GM18867 (cell line): ENCODE measurements around the gene USP31.
"Not testable (repeated sequence)": the region's sequence is repeated elsewhere in the genome, so short reads cannot be mapped to it uniquely, and the experiment has no call there.

Experiments
- ATAC-seq: cut with Tn5 transposase; IDR thresholded peaks from one replicate; pipeline ENCODE4 v1.9.1; 2021; ENCODE audit warnings: mild to moderate bottlenecking, moderate library complexity; ENCODE audit not compliant: unreplicated experiment

USP31 gene

DNA sequence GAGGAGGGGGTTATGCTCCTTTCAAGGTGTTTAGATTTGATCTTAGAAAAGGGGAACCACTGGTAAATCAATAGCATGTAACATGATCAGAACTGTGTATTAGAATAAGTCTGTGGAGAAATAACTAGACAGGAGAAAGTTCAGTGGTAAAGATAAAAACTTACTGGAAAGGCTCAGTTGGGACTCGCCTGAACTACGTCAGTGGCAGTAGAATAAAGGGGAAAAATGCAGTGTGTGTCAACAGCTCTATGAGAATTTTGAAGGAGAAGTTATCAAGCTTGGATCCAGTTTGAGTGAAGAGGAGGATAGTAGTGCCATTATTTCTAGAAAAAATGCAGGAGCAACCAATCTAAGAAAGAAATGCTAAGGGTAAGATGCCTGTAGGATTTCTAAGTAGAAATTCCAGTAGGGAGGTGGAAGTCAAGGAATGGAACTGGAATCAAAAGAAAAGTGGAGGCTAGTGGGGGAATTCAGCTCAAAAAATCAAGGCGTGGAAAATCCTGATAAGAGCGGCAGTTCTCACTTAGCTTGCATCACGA is 48.2 kb downstream of the USP31 start:
- ATAC-seq = no peak

DNA sequence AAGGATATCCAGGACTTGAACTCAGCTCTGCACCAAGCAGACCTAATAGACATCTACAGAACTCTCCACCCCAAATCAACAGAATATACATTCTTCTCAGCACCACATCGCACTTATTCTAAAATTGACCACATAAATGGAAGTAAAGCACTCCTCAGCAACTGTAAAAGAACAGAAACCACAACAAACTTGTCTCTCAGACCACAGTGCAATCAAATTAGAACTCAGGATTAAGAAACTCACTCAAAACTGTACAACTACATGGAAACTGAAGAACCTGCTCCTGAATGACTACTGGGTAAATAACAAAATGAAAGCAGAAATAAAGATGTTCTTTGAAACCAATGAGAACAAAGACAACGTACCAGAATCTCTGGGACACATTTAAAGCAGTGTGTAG is 52.8 kb downstream of the USP31 start:
- ATAC-seq = not testable (repeated sequence)

DNA sequence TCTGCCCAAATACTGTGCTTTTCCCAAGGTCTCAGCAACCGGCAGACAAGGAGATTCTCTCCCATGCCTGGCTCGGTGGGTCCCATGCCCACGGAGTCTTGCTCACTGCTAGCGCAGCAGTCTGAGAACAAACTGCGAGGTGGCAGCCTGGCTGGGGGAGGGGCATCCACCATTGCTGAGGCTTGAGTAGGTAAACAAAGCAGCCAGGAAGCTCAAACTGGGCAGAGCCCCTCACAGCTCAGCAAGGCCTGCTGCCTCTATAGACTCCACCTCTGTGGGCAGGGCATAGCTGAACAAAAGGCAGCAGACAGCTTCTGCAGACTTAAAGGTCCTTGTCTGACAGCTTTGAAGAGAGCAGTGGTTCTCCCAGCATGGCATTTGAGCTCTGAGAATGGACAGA is 55.1 kb downstream of the USP31 start:
- ATAC-seq = not testable (repeated sequence)

DNA sequence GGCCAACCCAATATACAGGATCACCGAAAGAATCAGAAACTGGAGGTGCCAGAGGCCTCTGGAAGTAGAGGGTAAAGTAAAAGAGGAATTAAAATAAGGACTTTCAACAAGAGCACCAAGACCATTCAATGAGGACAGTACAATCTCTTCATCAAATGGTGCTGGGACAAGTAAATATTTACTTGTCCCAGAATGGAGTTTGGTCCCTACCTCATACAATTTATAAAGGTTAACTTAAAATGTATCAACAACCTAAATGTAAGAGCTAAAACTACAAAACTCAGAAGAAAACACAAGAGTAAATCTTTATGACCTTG is 56.5 kb downstream of the USP31 start:
- ATAC-seq = no peak

DNA sequence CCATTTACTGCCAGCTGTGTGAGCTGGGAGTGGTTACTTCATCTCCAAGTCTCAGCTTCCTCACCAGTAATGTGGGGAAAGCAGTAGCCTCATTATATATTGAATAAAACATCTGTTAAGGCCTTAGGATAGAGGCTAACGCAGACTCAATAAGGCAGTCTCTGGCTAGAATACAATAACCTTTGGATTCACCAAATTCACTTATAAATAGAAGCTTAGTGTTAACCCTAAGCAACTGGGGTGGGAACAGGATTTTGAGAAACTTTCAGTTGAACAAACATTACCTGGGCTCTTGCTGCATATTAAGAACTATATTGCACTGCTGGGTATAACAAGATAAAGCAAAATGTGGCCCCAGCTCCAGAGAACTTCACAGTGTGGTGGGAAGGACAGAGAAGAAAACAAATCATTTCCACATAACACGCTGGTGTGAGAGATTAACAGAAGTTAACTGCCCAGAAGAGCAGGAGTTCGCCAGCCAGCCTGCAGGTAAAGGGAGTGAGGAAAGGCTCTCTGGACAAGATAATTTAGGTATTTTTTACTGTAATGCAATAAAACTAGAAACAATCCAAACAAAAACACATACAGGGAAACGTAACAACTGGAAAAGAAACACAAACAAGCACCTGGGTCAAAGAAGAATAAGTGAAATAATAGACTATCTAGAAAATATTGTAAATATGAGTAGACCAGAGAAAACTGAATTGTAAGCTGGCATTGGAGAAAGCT is 57.0 kb downstream of the USP31 start:
- ATAC-seq = no peak

DNA sequence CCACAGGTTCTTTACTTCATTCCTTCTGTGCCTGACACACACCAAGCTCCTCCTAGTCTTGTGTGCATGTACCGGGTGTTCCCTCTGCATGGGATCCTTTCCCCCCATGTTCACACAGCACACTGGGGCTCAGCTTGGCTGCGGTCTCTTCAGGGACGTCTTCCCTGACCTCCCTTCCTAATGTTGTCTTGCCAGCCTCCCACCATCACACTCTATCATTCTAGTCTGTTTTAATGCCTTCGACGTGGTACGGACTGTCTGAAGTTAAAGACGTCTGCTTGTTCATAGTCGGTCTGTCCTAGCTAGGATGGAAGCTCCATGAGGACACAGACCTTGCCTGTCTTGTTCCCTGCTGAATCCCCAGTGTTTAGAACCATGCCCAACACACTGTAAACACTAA is 60.1 kb downstream of the USP31 start:
- ATAC-seq = no peak

DNA sequence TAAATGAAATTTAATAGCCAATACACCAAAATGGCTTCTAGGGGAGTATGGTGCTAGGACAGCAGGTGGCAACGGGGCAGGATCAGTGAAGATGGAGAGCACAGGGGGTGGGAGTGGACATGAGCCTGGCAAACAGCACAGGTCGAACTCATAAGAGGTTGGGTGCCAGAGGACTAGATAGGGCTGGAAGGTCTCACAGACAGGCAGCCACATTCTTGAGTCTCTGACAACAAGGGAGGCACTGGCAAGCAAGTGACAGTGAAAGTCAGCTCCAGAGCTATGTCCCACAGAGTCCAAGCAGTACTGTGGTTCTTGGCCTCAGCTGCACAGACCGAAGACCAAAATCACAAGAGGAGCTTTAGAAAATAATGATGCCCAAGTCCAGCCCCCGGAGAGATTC is 61.2 kb downstream of the USP31 start:
- no peak for ATAC-seq

DNA sequence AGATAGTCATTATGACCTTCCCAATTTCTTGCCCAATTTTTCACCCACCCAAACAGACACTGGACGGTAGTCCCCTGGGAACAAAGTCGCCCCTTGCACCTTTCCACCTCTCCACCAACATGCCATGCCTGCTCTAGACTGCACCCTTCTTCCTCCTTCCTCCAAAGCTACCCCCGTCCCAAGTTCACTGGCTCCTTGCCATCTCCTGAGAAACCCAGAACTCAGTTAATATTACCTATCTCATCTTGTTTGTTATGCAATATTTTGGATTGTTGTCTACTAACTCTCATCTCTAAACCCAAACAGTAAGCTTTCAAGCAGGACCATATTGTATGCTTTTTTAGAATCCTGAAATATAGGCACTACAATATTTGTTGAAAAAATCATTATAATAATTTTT is 63.3 kb downstream of the USP31 start:
- ATAC-seq = no peak

DNA sequence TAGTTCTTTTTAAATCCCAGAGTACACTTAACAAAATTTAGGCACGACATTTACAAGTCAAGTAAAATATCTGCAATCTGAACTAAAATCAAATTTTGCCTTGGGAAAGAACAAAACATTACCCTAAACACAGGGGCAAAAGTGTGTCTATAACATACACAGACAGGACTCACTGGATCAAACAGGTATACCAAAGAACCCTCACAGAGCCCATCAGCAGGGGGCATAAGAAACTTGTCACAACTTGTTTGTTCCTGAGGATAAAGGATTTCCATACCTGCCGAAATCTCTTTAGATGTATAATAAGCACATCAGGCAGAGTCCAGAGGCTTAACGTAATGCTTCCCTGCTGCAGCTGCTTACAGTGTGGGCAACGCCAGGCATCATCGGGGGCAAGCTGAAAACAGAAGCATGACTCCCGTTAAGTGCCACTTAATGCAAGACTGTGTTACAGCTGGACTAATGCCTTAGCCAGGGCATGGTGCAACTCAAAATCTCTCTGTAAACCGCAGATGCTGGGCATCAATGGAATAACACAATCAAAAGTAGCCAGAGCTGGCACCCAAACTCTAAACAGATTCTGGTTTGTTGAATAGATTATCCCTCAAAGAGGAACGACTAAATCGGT is 67.0 kb downstream of the USP31 start:
- ATAC-seq = no peak

DNA sequence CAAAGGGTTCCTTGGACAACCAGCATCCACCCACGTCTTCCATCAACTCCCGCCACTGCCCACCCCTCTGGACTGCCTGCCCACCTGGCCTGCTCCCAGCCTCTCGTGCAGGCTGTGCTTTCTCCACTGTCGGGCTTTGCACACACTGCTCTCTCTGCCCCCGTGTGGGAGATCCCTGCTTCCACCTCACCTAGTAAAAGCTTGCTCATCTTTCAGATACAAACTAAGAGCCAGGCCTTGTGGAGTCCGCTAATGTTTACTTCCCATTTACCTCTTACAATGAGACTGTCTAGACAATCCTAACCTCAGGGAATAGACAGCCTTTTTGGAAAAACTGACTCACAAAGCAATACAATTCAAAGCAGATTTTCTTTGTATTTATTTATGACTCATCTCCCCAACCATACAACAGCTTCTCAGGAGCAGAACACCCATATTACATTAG is 67.6 kb downstream of the USP31 start:
- no peak for ATAC-seq

DNA sequence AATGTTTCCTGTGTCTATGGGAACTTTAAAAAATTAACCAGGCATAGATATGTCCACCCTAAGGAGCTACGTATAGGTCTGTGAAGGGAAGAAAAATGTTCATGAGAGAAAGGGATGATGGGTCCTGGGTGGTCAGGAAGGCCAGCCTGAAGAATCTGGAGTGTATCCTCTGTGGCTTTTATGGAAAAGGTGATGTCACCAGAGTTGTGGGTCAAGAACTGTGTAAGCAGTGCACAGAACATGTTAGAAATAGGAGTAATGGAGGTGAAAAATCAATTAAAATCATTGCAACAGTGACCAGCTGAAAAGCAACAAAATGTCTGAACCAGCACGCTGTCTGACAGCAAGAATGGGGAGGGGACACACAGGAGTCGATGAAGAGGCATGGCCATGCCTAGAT is 68.5 kb downstream of the USP31 start:
- ATAC-seq = no peak

DNA sequence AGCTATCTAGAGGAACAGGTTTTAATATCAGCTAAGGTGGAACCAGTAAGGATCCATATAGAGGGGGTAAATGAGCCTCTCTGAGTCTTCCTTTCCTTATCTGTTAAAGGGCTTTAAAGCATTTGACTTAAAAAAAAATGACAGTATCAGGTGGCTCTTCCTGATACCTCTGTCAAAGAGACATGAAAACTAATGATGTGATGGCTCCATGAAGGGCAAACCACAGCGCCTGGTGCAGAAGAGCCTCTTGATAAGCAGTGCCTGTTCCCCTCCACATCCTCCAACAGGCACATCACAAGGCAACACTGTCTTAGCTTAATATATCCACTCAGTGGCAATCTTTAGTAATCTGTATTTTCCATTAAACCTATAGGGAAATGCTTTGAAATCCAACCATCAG is 68.9 kb downstream of the USP31 start:
- ATAC-seq = no peak

DNA sequence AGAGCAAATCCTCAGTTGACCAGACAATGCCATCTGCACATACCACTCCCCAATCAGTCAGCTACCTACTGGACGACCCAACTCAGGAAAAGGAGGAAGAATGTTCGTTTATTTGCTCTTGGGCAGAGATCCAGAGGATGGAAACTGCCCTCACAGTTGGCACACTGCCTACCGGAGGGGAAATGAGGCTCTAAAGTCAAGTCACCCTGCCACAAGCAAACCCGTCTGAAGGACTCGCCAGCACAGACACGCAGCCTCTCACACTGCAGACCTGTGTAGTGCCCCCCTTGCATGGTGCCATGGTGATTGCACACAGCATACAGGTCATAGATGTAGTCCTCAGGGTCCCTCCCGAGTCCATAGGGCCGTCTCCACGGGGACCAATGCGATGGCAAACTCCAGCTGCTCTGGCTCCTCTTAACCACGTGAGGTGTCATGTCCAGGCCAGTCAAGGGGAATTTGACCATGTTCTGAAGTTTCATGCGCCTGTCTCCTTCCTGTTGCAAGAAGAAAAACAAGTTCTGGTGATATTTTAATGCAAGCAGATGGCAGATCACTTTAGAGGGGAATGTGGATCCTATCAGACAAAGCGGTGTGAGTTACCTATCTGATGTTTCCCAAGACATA is 69.5 kb downstream of the USP31 start:
- no peak for ATAC-seq

DNA sequence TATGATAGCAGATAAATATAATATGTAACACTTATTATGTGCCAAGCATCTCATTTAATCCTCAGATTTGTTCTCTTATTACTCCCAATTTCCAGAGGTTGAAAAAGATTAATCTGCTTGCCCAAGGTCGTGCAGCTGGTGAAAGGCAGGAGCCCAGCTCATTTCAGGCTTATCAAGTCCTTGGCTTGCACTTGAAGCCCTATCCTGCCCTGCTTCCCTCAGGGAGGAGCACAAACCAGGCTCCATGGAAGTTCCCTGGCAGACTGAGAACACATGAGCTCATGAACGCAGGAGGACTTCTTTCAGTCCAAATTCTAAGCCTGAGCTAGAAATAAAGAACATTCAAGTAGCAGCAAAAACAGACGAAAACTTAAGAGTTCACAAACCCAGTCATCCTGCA is 74.8 kb downstream of the USP31 start:
- no peak for ATAC-seq

DNA sequence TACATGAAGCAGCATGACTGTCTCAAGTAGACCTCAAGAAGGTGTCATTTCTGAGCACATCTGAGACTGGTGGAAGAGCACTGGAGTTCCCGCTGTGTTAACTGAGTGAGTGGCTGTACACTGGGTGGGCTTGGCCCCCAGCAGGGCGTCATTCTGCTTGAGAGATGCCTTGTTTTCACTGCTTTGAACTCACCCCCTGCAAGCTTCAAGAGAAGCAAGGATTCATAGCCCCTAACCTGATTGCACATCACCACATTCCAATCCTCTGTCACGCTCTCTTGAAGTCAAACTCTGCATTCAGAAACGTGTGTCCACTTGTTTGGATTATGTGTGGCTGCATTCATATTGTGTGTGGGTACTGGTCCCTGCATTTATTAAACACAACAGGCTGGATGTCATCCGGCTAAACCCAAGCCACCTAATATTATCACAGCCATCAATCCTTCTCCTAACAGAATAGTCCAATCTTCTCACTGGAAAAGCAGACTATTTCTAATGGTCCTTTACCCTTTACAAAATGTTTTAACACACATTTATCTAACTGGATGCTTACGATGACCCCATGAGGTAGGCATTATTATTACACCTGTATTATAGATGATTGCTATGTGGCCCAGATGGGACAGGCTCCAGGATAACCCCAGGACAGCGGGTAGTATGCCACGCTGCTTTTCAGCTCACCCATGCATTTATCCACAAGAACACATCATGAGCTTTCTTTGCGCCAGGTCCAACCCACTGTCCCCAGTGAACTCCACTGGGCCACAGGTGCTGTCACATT is 76.3 kb downstream of the USP31 start:
- ATAC-seq = no peak

DNA sequence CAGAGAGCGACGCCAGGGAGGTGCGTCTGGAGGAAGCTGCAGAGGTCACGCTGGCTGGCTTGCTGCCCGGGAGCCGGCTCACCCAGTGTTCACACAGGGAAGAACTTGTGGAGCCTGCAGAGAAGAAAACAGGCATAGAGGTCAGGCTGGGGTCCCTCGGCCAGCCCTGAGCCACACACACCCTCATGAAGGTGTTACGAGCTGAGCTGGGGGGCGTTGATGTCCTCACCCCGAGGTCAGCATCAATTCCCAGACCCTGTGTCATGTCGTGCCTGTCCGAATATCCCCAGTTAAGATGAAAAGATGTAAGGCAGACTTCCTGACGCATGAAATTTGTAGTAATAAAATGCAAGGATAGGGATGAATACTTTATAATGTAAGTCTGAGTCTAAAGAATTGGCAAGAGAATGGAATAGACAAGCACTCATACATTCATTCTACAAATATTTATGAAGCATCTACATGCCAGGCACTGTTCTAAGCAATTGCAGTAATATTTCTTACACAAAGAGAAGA is 77.1 kb downstream of the USP31 start:
- ATAC-seq = no peak

DNA sequence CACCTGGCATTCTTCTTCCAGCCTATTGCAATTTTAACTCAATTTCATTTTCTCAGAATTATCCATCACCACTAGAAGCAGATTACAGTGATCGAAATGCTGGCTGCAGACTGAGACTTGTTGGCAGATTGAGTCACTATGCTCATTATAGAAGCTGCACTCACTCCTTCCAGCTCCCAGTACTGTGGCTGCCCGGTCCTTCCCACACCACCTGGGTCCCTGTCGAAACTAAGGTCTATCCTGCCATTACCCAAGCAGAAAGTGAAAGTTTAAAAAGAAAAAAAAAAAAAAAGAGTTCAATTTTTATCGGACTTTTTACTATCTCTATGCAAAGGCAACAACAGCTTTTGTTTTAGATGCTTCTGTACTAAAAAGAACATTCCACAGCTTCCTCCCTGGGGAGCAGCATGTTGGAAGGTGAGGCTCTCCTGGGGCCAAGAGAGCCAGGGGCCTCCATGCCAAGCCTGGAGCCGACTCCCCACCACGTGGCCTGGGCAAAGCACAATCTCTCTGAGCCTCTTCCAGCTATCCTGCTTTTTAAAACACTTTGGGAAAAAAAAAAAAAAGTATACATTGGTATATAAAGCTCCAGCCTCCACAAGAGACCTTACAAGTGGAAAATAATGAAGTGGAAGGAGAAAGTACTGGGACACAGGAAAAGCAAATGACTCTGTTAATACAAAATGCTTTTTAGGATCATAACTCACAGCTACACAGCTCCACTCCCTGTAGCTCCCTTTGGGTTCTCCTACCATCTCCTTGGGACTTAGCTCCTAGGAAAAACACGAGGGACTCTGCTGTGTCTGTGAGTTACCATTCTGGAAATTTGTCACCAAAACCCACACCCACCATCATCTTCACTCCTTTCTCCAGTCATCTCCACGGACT is 77.8 kb downstream of the USP31 start:
- no peak for ATAC-seq

DNA sequence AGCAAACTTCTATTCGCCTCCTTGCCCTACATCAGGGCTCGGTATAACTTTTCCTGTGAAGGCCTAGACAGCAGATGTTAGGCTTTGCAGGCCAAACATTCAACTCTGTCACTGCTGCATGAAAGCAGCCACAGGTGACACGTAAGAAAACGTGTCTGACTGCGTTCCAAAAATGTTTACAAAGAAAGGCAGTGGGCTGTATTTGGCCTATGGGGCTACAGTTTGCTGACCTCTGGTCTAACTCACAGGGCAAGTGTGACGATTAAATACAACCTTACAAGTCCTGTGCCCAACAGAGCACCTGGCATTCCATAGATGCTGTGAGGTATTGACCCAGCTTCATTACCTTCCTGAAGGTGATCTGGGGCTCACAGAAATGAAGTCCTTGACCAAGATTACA is 79.4 kb downstream of the USP31 start:
- ATAC-seq = no peak

DNA sequence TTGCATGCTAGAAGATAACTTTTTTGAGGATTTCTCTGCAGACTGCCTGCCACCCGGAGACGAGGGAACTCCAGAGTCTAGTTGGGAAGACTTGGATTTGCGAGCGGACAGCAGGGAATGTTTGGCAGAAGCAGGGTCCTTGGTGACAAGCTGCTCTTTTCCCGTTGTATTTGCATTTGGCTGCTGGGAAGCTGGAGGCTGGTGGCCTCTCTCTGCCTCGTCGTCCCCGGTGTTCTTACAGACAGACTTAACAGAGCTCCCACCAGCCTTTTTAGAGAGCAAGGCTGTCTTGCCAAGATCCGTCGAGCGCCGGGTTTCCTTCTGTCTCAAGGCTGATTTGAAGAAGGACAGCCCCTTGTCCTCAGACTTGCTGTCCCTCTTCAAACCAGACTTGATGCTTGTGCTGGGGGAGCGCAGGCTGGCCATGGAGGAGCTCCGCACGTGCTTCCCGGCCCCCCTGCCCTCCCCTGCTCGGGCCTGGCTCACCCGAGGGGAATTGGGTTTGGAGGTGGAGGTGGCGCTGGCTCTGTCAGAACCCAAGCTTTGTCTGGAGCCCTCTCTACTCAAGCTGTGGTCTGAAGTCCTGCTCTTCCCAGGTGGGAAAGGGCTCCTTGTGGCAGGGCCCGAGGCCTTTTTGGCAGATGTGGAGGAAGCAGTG is 81.0 kb downstream of the USP31 start:
- no peak for ATAC-seq

DNA sequence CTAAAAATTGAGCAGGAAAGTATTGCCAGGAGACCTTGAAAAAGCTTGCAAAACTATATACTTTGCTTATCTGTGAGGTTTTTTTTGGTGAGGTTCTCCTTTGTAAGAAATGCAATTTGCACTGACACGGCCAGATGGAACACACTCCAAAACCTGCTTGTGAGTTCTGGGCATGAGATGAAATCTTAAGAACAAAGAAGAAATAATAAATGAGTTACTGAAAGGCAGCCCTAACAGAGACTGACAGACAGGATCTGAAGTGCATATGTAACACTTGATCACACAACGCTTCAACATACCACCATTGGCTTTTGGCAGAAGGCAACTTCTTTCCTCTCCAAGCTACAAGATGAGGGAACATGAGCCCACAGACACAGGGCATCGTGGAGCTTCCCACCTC is 82.6 kb downstream of the USP31 start:
- ATAC-seq = no peak
